ENCODE measurements around the gene HOXA6.

The HOXA6 gene

GRCh38 chr7:27156508-27156898 lies 8.9 kb upstream of the HOXA6 start, which contains the start of gene HOXA7:
TSS of gene HOXA7 (minus strand) at chr7:27156675. CDS start at chr7:27156545, 130 bp downstream.
- no peak for TF ChIP-seq ZNF274 (IDR thresholded peaks at IDR 0.05; ENCODE audit: low read depth, low read length)
- peak within 1 kb of the TSS; percentile 47 for H3K4me3 ChIP-seq (ENCODE audit: low read length)

DNA sequence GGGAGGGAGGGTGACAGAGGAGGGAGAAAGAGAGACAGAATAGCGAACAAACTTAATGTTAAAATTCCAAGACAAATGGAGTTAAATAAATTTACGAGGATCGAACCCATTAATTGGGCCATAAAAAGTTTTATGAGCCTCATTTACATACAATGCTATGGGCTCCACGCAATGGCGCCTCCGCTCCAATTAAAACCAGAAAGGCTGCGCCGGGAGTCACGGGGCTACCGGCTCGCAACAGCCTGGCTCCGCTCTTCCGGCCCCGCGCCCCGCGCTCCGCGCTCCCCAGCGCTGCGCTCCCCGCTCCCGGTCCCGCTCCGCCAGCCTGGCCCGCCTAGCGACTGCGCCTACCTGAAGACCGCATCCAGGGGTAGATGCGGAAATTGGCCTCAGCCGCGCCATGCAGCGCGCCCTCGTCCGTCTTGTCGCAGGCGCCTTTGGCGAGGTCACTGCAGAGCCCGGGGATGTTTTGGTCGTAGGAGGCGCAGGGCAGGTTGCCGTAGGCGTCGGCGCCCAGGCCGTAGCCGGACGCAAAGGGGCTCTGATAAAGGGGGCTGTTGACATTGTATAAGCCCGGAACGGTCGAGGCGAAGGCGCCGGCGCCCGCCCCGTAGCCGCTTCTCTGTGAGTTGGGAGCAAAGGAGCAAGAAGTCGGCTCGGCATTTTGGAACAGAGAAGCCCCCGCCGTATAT lies 8.4 kb upstream of the HOXA6 start:
- TF ChIP-seq ZNF274 (IDR thresholded peaks at IDR 0.05; ENCODE audit: low read depth, low read length), result no peak
- peak overlapping the region; percentile 47 for H3K4me3 ChIP-seq (ENCODE audit: low read length)

- TF ChIP-seq ZNF274 (IDR thresholded peaks at IDR 0.05; ENCODE audit: low read depth, low read length), result no peak
- no peak overlapping the region; the same call in 1 of the 2 replicates for H3K4me3 ChIP-seq (ENCODE audit: low read length)
Measured at GRCh38 chr7:27154901-27155815, 7.6 kb upstream of the HOXA6 start.

DNA sequence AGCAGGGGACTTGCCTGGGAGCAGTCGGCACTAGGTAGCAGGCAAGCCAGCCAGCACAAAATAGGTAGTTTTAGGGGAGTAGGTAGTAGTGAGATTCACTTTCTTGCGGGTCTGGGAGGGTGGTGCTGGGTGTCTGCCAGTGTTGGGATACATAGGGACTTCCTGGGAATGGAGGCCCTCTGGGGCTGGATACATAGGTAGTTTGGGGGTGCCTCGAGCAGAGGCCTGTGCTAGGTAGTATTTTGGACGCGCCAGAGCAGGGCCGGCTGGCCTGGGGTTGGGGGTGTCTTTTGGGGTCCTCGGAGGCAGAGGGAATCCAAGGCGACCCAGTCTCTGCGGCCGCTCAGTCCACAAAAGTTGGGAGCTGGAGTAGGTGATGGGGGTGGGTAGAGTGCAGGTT lies 6.8 kb upstream of the HOXA6 start:
- H3K4me3 ChIP-seq (ENCODE audit: low read length), result no peak overlapping the region
- no peak for TF ChIP-seq ZNF274 (IDR thresholded peaks at IDR 0.05; ENCODE audit: low read depth, low read length)

DNA sequence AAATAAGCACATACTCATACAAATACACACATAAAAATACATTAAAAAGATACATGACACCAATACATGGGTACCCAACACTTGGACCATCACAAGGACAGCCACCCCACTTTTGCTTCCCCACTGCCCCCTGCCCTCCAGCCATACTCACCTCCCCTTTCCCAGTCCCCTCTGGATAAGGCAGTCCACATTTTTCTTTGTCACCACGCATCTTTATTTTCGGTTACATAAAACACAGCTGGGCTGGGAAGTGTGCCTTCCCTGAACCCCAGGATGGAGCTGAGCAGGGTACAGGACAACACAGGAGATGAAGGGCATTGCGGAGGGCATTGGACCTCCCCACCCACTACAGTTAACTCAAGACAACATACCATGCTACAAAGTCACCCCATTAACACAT lies 6.0 kb upstream of the HOXA6 start:
- TF ChIP-seq ZNF274 (IDR thresholded peaks at IDR 0.05; ENCODE audit: low read depth, low read length), result no peak
- no peak overlapping the region for H3K4me3 ChIP-seq (ENCODE audit: low read length)

DNA sequence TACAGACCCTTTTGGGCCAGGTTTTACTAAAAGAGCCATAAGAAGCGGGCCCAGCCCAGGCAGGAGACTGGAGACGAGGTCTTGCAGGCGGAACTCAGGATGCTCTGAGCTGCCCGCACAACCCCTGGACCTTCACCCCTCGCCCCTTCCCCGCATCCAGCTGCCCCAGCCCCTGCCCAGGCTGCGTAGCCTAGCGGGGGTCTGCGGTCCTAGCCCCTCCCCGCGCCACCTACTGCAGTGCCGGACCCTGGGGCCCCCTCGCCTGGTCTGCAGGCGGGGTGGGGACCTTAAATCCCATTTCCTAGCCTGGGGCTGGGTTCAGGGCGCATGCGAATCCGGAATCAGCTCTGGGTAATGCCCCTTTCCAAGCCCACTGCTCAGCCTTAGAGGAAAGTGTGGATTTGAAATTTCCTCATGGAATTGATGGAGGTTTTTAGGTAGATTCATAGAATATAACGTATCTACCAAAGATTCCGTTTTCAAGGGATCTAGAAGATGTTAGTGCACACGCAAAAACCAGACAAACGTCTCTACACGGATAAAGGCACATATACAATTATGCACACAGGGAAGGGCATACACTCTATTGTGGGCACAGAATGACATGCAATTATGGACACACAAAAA lies 5.4 kb upstream of the HOXA6 start:
- no peak overlapping the region for H3K4me3 ChIP-seq (ENCODE audit: low read length)
- no peak for TF ChIP-seq ZNF274 (IDR thresholded peaks at IDR 0.05; ENCODE audit: low read depth, low read length)

- H3K4me3 ChIP-seq (ENCODE audit: low read length), result no peak within 1 kb of the TSS; the same call in 1 of the 2 replicates
- TF ChIP-seq ZNF274 (IDR thresholded peaks at IDR 0.05; ENCODE audit: low read depth, low read length), result no peak
Measured at GRCh38 chr7:27151931-27152815, 4.6 kb upstream of the HOXA6 start, which contains the start of gene HOXA3. TSS of gene HOXA3 (minus strand) at chr7:27152583. CDS start at chr7:27110640, 41,943 bp downstream.

DNA sequence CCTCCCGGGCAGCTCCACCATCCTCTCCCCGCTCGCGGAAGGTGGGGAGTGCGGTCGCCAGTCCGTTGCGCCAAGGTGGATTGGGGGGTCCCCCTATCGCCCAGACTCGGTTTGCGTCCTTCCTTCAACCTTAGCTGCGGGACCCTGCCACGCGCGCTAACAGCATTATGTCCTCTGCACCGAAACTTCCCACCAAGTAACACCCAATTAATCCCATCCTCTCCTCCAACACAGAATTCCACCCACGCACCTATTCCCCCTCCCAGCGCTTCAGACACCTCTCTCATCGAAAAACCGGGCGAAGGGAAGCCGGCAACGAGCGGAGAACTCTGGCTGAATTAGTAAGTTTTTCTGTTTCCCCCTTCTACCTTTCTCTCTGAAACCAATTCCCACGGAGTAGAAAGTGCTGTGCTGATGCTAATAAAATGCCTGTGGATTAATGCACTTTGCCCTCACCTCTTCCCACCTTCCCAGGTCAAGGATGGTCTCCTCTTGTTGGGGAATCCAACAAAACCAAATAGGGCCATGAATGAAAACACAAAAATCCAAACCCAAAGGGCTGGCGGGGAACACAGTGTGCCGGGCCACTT lies 3.9 kb upstream of the HOXA6 start:
- no peak for TF ChIP-seq ZNF274 (IDR thresholded peaks at IDR 0.05; ENCODE audit: low read depth, low read length)
- H3K4me3 ChIP-seq (ENCODE audit: low read length), result peak overlapping the region; percentile 37; the same call in 1 of the 2 replicates

DNA sequence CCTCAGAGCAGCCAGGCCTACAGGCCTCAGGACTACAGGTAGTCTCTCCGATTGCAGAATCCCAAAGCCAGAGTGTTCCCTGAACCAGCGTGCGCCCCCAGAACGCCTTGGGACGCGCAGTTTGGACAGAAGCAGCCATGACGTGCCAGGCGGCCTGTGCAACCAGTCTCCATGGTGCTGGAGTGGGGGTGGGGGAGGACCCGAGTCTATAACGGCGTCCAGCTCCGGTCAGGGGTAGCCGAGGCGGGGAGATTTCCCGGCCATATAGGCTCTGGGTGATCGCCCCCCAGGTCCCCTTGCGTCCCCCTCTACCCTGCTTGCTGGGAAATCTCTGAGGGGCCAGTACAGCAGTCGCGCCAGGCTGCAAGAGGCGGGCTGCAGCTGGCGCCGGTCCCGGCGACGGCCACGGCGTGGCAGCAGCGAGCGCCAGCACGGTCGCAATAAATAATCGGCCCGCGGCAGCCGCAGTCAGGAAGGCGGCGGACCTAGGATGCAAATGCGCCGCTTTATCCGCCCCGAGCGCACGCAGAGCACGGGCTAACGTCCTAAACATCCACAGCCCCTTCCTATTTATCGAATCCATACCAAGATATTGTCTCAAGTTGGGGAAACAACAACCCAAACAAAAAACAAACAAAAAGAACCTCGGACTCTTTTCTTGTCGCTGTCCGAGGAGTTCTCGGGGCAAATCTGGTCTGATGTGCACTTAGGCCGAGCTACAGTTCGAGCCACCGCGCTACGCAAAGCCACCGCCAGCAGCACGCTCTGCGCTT lies 3.2 kb upstream of the HOXA6 start:
- H3K4me3 ChIP-seq (ENCODE audit: low read length), result peak overlapping the region; percentile 37
- TF ChIP-seq ZNF274 (IDR thresholded peaks at IDR 0.05; ENCODE audit: low read depth, low read length), result no peak

GRCh38 chr7:27149842-27150567 lies 2.4 kb upstream of the HOXA6 start:
- no peak for TF ChIP-seq ZNF274 (IDR thresholded peaks at IDR 0.05; ENCODE audit: low read depth, low read length)
- H3K4me3 ChIP-seq (ENCODE audit: low read length), result peak overlapping the region; percentile 8

DNA sequence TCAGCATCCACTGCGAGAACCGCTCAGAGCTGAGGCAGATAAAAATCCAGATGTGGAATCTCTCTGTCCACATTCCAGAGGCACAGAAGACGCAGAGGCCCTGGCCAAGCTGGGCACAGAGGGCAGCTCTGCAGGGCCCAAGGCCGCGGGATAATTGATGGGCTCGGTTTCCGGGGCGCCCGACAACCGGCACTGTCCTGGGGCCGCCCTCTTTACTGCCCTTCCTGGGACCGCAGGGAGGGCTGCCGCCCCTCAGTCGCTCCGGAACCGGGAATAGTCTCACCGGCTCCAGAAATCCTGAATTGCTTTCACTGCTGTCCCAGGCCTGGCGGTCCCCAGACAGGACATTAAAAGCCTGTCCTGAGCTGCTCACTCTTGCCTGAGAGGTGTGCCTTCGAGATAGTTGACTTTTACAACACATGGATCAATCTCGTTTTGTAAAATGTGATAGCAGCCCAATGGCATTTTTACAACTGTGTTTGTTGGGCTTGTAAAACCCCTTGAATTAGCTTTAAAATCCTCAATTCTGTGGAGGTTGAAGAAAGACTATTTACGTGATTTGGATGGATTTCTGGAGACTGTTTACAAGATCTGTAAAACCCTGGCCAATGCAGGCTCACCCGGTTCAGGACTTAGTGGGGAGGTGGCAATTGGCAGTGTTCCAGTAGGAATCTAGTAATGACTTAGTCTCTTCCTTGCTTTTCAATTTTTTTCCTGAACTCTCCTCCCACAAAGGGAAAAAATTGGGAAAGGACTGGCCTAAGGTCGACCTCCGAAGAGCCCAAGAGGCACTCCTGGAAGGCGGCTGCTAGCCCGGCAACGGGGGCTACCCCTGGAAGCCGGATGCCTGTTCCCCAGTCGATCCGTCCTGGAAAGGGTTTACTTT lies 1.4 kb upstream of the HOXA6 start:
- no peak overlapping the region; the same call in 1 of the 2 replicates for H3K4me3 ChIP-seq (ENCODE audit: low read length)
- no peak for TF ChIP-seq ZNF274 (IDR thresholded peaks at IDR 0.05; ENCODE audit: low read depth, low read length)
